COR-L47 (cell line): ENCODE data around the gene POLR2F.
"Not testable (repeated sequence)": the region's sequence is repeated elsewhere in the genome, so short reads cannot be mapped to it uniquely, and the experiment has no call there.

Experiments
- DNase-seq: peaks from one replicate; lab custom pipeline; 2025; lab: John Stamatoyannopoulos, UW

POLR2F gene

GRCh38 chr22:37954686-37955085 is 1.2 kb downstream of the POLR2F start:
- DNase-seq: no peak

- not testable (repeated sequence) for DNase-seq
Measured at GRCh38 chr22:37955825-37956397, 2.4 kb downstream of the POLR2F start.

- DNase-seq: no peak
Measured at GRCh38 chr22:37957232-37957631, 3.7 kb downstream of the POLR2F start.

GRCh38 chr22:37959231-37959825 is 5.8 kb downstream of the POLR2F start:
- DNase-seq: no peak

- DNase-seq: no peak
Measured at GRCh38 chr22:37961062-37961461, 7.6 kb downstream of the POLR2F start.

GRCh38 chr22:37965940-37966664 is 12.6 kb downstream of the POLR2F start:
- no peak for DNase-seq

- no peak for DNase-seq
Measured at GRCh38 chr22:37967147-37967546, 13.6 kb downstream of the POLR2F start.

- DNase-seq: no peak
Measured at GRCh38 chr22:37967637-37968451, 14.3 kb downstream of the POLR2F start.

GRCh38 chr22:37968452-37969251 is 15.2 kb downstream of the POLR2F start:
- DNase-seq: no peak

- no peak for DNase-seq
Measured at GRCh38 chr22:37970864-37971263, 17.4 kb downstream of the POLR2F start.

- peak; percentile 22 for DNase-seq
Measured at GRCh38 chr22:37971475-37972434, 18.3 kb downstream of the POLR2F start.

GRCh38 chr22:37972527-37972926 is 19.0 kb downstream of the POLR2F start:
- DNase-seq: peak; percentile 72

- DNase-seq: no peak
Measured at GRCh38 chr22:37973271-37974170, 20.0 kb downstream of the POLR2F start.

- DNase-seq: no peak
Measured at GRCh38 chr22:37975153-37975552, 21.7 kb downstream of the POLR2F start.

- DNase-seq: not testable (repeated sequence)
Measured at GRCh38 chr22:37976022-37976421, 22.5 kb downstream of the POLR2F start.

- DNase-seq: no peak
Measured at GRCh38 chr22:37976547-37976946, 23.0 kb downstream of the POLR2F start.

GRCh38 chr22:37979782-37980181 is 26.3 kb downstream of the POLR2F start:
- no peak for DNase-seq

- no peak for DNase-seq
Measured at GRCh38 chr22:37981282-37982011, 27.9 kb downstream of the POLR2F start.
